GM19193 (cell line): Measurements from ENCODE around the gene AHI1.

ENCODE experiments used
- POLR2A ChIP-seq: IDR thresholded peaks from 4 replicates; pipeline ENCODE4 v1.6.1; 2011; ENCODE audit not compliant: insufficient read depth, insufficient read length; ENCODE audit errors: extremely low read depth

AHI1 gene

DNA sequence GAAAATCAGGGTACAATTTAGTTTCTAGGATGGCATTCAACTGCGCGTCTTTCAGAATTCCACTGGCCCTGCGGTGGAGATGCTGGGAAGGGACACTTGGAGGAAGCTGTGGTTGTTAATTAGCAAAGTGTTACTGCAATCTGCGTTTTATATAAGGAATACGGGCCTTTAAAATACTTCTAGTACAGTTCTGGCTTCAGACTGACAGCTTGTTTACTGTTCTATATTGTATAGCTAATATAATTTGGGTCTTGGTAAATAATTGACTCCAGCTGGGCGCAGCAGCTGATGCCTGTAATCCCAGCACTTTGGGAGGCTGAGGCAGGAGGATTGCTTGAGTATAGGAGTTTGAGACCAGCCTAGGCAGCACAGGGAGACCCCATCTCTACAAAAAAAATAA, 252.7 kb downstream of the AHI1 start:
- no peak for TF ChIP-seq POLR2A

DNA sequence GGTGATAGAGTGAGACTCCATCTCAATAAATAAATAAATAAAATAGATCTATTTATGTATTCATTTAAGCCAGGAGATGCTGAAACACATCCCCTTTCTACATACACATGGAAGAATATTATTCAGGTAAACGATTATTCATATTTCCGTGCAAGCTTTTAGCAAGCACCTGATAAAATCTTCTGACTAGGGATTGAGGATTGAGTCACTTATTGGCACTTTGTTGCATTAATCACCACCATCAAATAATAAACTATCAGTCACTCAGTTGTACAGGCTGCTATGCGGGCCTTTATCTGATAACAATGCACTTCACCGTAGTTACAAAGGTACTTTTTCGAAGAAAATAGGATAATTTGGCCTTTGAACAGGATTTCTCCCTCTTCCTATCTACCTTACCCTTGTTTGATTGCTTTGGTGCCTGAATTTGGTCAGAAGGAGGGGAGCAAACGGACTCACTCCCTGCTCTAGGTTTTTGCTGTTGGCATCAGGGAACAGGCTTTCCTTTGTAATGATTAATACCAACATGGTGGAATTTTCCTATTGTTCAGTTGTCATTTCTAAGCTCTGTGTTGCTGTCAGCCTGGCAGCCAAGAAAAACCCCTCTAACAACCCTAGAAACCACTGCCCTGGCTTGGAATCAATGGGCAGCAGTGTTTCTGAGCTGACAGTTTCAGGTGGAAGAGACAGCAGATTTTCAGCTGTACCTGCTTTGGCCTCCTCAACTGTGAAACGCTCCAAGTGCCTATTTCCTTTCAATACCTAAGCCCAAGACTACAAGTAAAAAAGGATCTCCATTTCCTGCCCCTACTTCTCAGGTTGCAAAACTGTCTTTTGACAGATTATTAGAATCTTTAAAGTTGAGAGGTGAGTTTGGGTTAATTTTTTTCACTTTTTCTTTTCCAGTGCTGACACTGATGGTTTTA, 253.4 kb downstream of the AHI1 start:
- no peak for TF ChIP-seq POLR2A

DNA sequence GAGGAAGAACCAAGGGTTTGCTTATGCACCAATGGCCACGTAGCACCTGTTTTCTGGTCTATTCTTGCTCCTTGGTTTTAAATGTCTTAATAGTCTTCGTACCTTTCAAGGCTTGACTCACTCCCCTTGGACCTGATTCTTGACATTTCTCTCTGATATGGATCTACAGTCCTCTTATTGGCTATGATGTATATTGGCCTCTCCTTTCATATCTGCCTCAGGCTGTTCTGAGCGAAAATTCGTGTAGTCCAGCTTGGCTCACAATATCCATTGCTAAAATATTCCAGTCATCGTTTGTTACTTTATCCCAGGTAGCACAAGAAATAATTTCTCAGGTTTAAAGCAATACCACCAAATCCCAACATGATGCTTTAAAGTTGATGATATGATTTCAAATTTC, 256.8 kb downstream of the AHI1 start:
- TF ChIP-seq POLR2A: no peak

DNA sequence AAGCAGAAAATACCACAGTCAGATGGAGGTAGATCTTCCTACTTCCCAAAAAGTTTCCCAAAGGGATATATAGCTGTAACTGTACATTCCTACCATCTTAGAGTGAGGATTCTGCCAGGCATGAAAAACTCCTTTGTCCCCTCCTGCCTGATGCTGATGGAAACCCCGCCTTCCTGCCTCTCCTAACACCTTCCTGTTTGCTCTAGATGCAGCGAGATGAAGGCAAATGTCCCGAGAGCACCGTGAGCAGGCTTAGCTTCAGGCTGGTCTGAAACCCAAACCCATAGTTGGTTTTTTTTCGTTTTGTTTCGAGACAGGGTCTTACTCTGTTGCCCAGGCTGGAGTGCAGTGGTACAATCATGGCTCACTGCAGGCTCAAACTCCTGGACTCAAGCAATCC, 260.8 kb downstream of the AHI1 start:
- no peak for TF ChIP-seq POLR2A

DNA sequence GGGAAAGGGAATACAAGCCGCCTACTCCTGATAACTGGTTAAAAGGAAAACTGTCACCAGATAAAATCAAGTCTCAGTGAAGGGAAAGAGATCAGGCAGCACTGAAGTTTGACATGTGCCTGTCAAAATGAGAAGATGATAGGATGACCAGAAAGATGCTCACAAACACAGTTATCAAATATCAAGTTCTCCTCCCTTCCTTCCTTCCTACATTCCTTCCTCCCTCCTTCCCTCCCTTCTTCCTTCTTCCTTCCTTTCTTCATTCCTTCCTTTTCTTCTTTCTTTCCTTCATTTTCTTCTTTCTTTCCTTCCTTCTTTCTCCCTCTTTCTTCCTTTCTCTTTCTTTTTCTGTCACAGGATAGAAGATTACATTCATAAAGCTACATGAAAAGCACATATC, 261.2 kb downstream of the AHI1 start:
- TF ChIP-seq POLR2A: no peak

DNA sequence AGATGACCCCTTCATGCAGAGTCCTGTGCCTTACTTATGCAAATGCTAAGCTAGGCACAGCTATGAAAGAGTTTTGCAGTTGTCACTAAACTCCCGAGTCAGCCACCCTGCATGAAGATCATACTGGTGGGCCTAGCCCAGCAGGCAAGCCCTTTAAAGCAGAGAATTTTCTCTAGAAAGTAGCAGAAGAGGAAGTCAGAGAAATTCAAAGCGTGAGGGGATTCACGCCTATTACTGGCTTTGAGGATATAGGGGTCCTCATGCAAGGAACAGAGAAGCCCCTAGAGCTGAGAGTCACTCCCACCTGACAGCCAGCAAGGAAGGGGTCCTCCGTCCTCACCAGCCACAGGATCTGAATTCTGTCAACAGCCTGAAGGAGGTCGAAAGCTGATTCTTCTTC, 261.8 kb downstream of the AHI1 start:
- no peak for TF ChIP-seq POLR2A

DNA sequence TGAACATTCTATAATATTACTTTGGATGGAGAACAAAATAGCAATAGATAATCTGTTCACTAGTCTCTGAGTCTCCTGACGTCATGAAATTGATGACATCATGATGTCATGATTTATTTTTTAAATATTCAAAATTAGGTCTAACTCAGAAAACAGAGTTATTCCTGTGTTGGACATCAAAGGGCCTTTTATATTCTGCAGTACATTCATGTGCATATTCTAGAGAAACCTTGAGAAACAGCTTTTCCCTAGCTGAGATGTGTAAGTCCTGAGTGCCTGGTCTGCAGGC, 263.1 kb downstream of the AHI1 start:
- no peak for TF ChIP-seq POLR2A

DNA sequence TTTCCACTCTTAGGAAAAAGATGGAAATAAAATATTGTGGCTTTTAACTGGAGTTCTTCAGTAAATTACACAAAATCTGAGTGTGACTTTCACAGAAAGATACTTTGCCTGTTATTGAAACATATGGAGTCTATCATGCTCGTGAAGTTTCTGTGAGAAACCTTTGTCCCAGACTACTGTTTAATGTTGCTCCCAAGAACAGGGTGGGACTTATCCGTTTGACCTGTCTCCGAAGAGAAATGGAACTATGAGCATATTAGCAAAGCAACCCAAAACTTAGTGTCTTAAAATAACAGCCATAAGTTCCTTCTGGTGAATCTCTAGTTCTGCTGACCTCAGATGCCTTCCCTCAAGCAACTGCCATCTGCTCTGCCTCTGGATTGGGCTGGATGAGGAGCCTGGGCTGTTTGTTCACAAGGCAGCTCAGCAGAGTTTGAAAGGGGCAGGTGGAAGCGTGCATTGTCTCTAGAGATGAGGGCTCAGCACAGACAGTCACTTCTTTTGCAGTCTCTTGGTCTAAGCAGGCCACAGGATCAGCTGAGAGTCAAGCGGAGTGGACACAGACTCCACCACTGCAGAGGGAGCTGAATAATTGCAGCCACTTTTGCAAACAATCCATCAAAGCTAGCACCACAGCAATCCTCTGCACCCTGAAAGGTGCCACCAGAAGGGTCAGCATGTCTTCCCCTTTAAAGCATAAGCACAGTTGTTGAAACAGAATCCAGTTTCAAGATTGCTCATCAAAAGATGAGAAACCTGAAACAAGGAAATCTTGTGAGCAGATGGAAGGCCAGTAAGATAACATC, 263.7 kb downstream of the AHI1 start:
- no peak for TF ChIP-seq POLR2A
